Fibroblast of pulmonary artery (primary cell): ENCODE measurements around the gene PRTN3.

Source experiments
- DNase-seq: peaks from one replicate; pipeline ENCODE4 v3.0.0-alpha.2; 2010; ENCODE audit warnings: low read depth
- H3K4me3 ChIP-seq: replicated peaks from 2 replicates; pipeline ENCODE4 v1.5.1; 2011; ENCODE audit warnings: low read depth, mild to moderate bottlenecking, control low read depth, low read length, moderate library complexity
- CTCF ChIP-seq: IDR thresholded peaks from 2 replicates; pipeline ENCODE4 v1.5.1; 2011; ENCODE audit warnings: mild to moderate bottlenecking, control low read depth, low read length, inconsistent platforms; ENCODE audit errors: missing control alignments

The PRTN3 gene

GRCh38 chr19:871446-872265, 30.9 kb downstream of the PRTN3 start:
- no peak overlapping the region for H3K4me3 ChIP-seq
- no peak for TF ChIP-seq CTCF
- no peak for DNase-seq

GRCh38 chr19:872266-872951, 31.6 kb downstream of the PRTN3 start:
- no peak for TF ChIP-seq CTCF
- peak; percentile 33 for DNase-seq
- H3K4me3 ChIP-seq: no peak overlapping the region

GRCh38 chr19:873084-873483, 32.3 kb downstream of the PRTN3 start:
- TF ChIP-seq CTCF: no peak
- peak; percentile 26 for DNase-seq

GRCh38 chr19:873561-874041, 32.8 kb downstream of the PRTN3 start:
- no peak for TF ChIP-seq CTCF
- DNase-seq: no peak
- H3K4me3 ChIP-seq: no peak overlapping the region

More at GRCh38 chr19:873084-873483, 32.3 kb downstream of the PRTN3 start:
- no peak overlapping the region for H3K4me3 ChIP-seq

GRCh38 chr19:875265-875879, 34.6 kb downstream of the PRTN3 start:
- DNase-seq: no peak
- no peak for TF ChIP-seq CTCF
- H3K4me3 ChIP-seq: no peak overlapping the region

GRCh38 chr19:876089-876488, 35.3 kb downstream of the PRTN3 start:
- DNase-seq: no peak
- TF ChIP-seq CTCF: no peak
- H3K4me3 ChIP-seq: no peak overlapping the region
